Measurements from ENCODE around the gene LRRC8D.
"Not testable (repeated sequence)": the region's sequence is repeated elsewhere in the genome, so short reads cannot be mapped to it uniquely, and the experiment has no call there.

GRCh38 chr1:89797876-89798275 lies 23.0 kb upstream of the LRRC8D start:
- not testable (repeated sequence) for TF ChIP-seq CREB1 (CRISPR knock-in tag; IDR thresholded peaks at IDR 0.05; ENCODE audit: low read depth); POLR2AphosphoS5 (IDR thresholded peaks at IDR 0.05; ENCODE audit: low read depth); REST (IDR thresholded peaks at IDR 0.05; ENCODE audit: unreplicated experiment); EZH2 (IDR thresholded peaks at IDR 0.05; ENCODE audit: low read depth, unreplicated experiment); CTCF (conservative IDR thresholded peaks at IDR 0.05; ENCODE audit: low read depth in 2 of 2); EZH2phosphoT487 (IDR thresholded peaks at IDR 0.05; ENCODE audit: unreplicated experiment); JUNB (IDR thresholded peaks at IDR 0.05; ENCODE audit: unreplicated experiment); ZNF331 (CRISPR knock-in tag; IDR thresholded peaks at IDR 0.05; ENCODE audit: low read depth); ETS1 (IDR thresholded peaks at IDR 0.05); STAT1 (IDR thresholded peaks at IDR 0.05; ENCODE audit: unreplicated experiment); NANOG (IDR thresholded peaks at IDR 0.05; ENCODE audit: borderline replicate concordance); ZNF462 (CRISPR knock-in tag; IDR thresholded peaks at IDR 0.05); ZNF114 (CRISPR knock-in tag; IDR thresholded peaks at IDR 0.05)
